K562 (cell line): ENCODE results near the gene DAGLA. TPM values are rescaled to one million over a fixed set of nuclear protein-coding genes. Genes with fewer than 3 reads are reported as not detected.

ENCODE experiments used
- ATF4 ChIP-seq: fragments of 450-650 bp; formaldehyde crosslinking; IDR thresholded peaks from 2 replicates; pipeline ENCODE4 v1.4.0; 2022; ENCODE audit warnings: mild to moderate bottlenecking, moderate library complexity
- CREB1 ChIP-seq, 2 experiments: sonication (generic) in 1 of 2; formaldehyde crosslinking in 1 of 2; IDR thresholded peaks; 2 replicates each; pipeline versions ENCODE4 v1.6.1 to v1.8.0; 2012 to 2022; ENCODE audit warnings: inconsistent platforms in 1 of 2, mild to moderate bottlenecking in 1 of 2, missing genetic modification reagents in 1 of 2, moderate library complexity in 1 of 2
- ELF2 ChIP-seq: fragments of 250-450 bp; sonication (Bioruptor Pico); IDR thresholded peaks from 2 replicates; pipeline ENCODE4 v1.5.0; 2021; ENCODE audit warnings: mild to moderate bottlenecking
- HIVEP1 ChIP-seq: fragments of 250-450 bp; sonication (Bioruptor Pico); IDR thresholded peaks from 2 replicates; pipeline ENCODE4 v1.4.0; 2020; ENCODE audit warnings: mild to moderate bottlenecking
- L3MBTL2 ChIP-seq: fragments of 450-650 bp; IDR thresholded peaks from 2 replicates; pipeline ENCODE4 v1.6.1; 2016; ENCODE audit warnings: mild to moderate bottlenecking, moderate library complexity
- MNT ChIP-seq, 2 experiments: fragments of 450-650 bp; conservative IDR thresholded peaks; 2 replicates each; pipeline ENCODE4 v1.6.1; 2017; ENCODE audit warnings: mild to moderate bottlenecking in 2 of 2, moderate library complexity in 2 of 2
- MTA3 ChIP-seq: fragments of 450-650 bp; formaldehyde crosslinking; IDR thresholded peaks from 2 replicates; pipeline ENCODE4 v1.6.1; 2017; ENCODE audit warnings: mild to moderate bottlenecking, borderline replicate concordance
- NCOA6 ChIP-seq: fragments of 450-650 bp; IDR thresholded peaks from 2 replicates; pipeline ENCODE4 v1.6.1; 2017; ENCODE audit warnings: mild to moderate bottlenecking
- POLR2H ChIP-seq: IDR thresholded peaks from 2 replicates; pipeline ENCODE4 v1.6.1; 2016; ENCODE audit warnings: missing genetic modification characterization, low read depth, mild to moderate bottlenecking, control low read depth, missing compliant biosample characterization, moderate library complexity
- SNIP1 ChIP-seq: fragments of 450-650 bp; IDR thresholded peaks from 2 replicates; pipeline ENCODE4 v1.7.1; 2017; ENCODE audit warnings: low read depth, mild to moderate bottlenecking
- ZFPM2 ChIP-seq: fragments of 250-450 bp; sonication (Bioruptor Pico); IDR thresholded peaks from 2 replicates; pipeline ENCODE4 v1.5.1; 2022; ENCODE audit warnings: mild to moderate bottlenecking
- ZNF318 ChIP-seq, 2 experiments: fragments of 450-650 bp; IDR thresholded peaks; 2 replicates each; pipeline ENCODE4 v1.6.1; 2016; ENCODE audit warnings: mild to moderate bottlenecking in 2 of 2, borderline replicate concordance in 1 of 2, low read depth in 1 of 2, moderate library complexity in 1 of 2
- polyA plus RNA-seq, 8 experiments: library from polyadenylated mRNA; depleted of rRNA in 4 of 8; stranded (reverse) in 5 of 8; unstranded in 3 of 8; fragments of >200 nt; fragmentation: Nextera tagmentation in 2 of 8; fragmentation: Illumina TruSeq in 1 of 8; extraction: Ambion mirVana in 2 of 8; extraction: Trizol in 1 of 8; gene quantifications; 2 replicates each; pipeline versions ENCODE4 v1.2.1 to v1.2.3, GENCODE V29; 2011 to 2014; ENCODE audit warnings: inconsistent platforms in 1 of 8, missing spikeins in 1 of 8
- total RNA-seq, 7 experiments: library from RNA; depleted of rRNA in 6 of 7; stranded (reverse); fragments of >200 nt in 6 of 7; fragmentation: Illumina TruSeq in 2 of 7; extraction: Trizol in 2 of 7; gene quantifications; 2 replicates each; pipeline versions ENCODE4 v1.2.1 to v1.2.3, GENCODE V29; 2011 to 2021; ENCODE audit warnings: low replicate concordance in 1 of 7

Gene DAGLA
- total and polyA plus RNA-seq, 9 of the 15 experiments (the other 6 are each of a cell fraction or from before 2014, with no cell fraction given), result 0.03 to 0.16 (median 0.04) TPM; not detected in 4

DNA sequence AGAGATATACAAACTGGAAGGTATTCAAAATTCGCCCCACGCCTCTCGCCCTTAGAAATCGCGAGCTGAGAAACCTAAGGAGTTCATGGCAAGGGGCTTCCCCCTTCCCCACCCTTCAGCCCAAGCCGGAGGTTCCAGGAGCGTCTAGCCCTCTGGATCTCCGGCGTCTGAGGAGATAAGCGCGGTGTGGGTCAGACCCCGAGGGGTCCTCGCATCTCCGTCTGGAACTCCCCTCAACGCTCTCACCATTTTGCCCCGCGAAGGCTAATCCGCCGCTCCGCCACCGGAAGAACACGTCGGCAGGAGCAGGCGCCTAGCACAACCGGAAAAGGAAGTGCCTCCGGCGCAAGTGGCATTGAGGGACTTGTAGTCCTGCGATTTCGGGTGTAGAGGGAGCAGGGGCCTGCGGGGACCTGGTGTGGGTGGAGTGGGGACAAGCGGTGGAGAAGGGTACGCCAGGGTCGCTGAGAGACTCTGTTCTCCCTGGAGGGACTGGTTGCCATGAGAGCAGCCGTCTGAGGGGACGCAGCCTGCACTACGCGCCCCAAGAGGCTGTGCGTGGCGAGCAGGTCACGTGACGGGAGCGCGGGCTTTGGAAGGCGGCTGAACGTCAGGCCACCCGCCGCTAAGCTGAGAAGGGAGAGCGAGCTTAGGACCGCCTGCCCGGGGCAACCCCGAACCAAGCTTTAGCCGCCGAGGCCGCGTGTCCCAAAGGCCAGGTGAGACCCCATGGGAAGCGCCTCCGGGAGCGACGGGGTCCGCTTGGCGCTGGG, 112.3 kb downstream of the DAGLA start, which contains the start of the genes FEN1 and TMEM258 (continued):
- TF ChIP-seq ZFPM2 (CRISPR knock-in tag) (0 out of 2 replicates have a peak, but pooled peaks have one; percentile 39), POLR2H (tag) (peak; percentile 85), SNIP1 (no peak), MTA3 (no peak; the same call in 1 of the 2 replicates), CREB1 (IDR thresholded peaks at IDR 0.05) (no peak), CREB1 (CRISPR knock-in tag; IDR thresholded peaks at IDR 0.05) (peak; percentile 53; the same call in 1 of the 2 replicates), L3MBTL2 (peak; percentile 85), HIVEP1 (CRISPR knock-in tag) (0 out of 2 replicates have a peak, but pooled peaks have one; percentile 46), ELF2 (CRISPR knock-in tag) (peak; percentile 93), ATF4 (CRISPR knock-in tag) (0 out of 2 replicates have a peak, but pooled peaks have one; percentile 38), NCOA6 (no peak), ZNF318 (IDR thresholded peaks at IDR 0.05; ENCODE audit: borderline replicate concordance in 1 of 2, low read depth in 1 of 2) (no peak), MNT (conservative IDR thresholded peaks at IDR 0.05) (peak; percentile 97)
